ENCODE data around the gene GP2. TPM values are rescaled to one million over a fixed set of nuclear protein-coding genes. Genes with fewer than 3 reads are reported as not detected.

The GP2 gene
- total RNA-seq, 1 experiment from 2014 or later = not detected

GRCh38 chr16:20307791-20308190, 19.5 kb downstream of the GP2 start:
- H3K27me3 Mint-ChIP-seq (ENCODE audit: unreplicated experiment) = peaks cover 58% of the 10 kb centered on the region
- H3K4me1 Mint-ChIP-seq (ENCODE audit: low read depth, unreplicated experiment) = no peaks in the 10 kb centered on the region
- CTCF ChIA-PET = interaction anchor here (1.8 kb wide), 1 partner anchor 8 kb away, joined by 8 read pairs; no protein-coding TSS in a partner anchor
- no peak overlapping the region for H3K27ac Mint-ChIP-seq (ENCODE audit: unreplicated experiment)
- BruUV-seq (replicated peaks) = no TSS peak
- no peaks in the 10 kb centered on the region for H3K9me3 Mint-ChIP-seq (ENCODE audit: low read depth, unreplicated experiment)
- no peak for DNase-seq
- intact Hi-C loops (cut with micrococcal nuclease; ENCODE audit: unreplicated experiment) = loop anchor here (10.0 kb wide), 1 partner anchor 743 kb away; no protein-coding TSS in a partner anchor
- no peak overlapping the region for H3K4me3 Mint-ChIP-seq (ENCODE audit: low read depth, unreplicated experiment)
- no peak for TF ChIP-seq CTCF (IDR thresholded peaks at IDR 0.05; ENCODE audit: unreplicated experiment)
- H3K36me3 Mint-ChIP-seq (ENCODE audit: insufficient read depth, unreplicated experiment) = no peaks in the 10 kb centered on the region

- H3K4me1 Mint-ChIP-seq (ENCODE audit: low read depth, unreplicated experiment) = no peaks in the 10 kb centered on the region
- H3K27me3 Mint-ChIP-seq (ENCODE audit: unreplicated experiment) = peaks cover 57% of the 10 kb centered on the region
- CTCF ChIA-PET = no interaction called here
- no peak overlapping the region for H3K4me3 Mint-ChIP-seq (ENCODE audit: low read depth, unreplicated experiment)
- TF ChIP-seq CTCF (IDR thresholded peaks at IDR 0.05; ENCODE audit: unreplicated experiment) = no peak
- H3K36me3 Mint-ChIP-seq (ENCODE audit: insufficient read depth, unreplicated experiment) = no peaks in the 10 kb centered on the region
- no TSS peak for BruUV-seq (replicated peaks)
- intact Hi-C loops (cut with micrococcal nuclease; ENCODE audit: unreplicated experiment) = loop anchor here (10.0 kb wide), 1 partner anchor 742 kb away; no protein-coding TSS in a partner anchor
- no peaks in the 10 kb centered on the region for H3K9me3 Mint-ChIP-seq (ENCODE audit: low read depth, unreplicated experiment)
- no peak overlapping the region for H3K27ac Mint-ChIP-seq (ENCODE audit: unreplicated experiment)
- DNase-seq = no peak
Measured at GRCh38 chr16:20307240-20307671, 20.1 kb downstream of the GP2 start.

- no TSS peak for BruUV-seq (replicated peaks)
- Mint-ChIP-seq H3K4me1 (ENCODE audit: low read depth, unreplicated experiment) (no peaks in the 10 kb centered on the region), H3K27ac (ENCODE audit: unreplicated experiment) (no peak overlapping the region), H3K4me3 (ENCODE audit: low read depth, unreplicated experiment) (no peak overlapping the region), H3K9me3 (ENCODE audit: low read depth, unreplicated experiment) (no peaks in the 10 kb centered on the region), H3K36me3 (ENCODE audit: insufficient read depth, unreplicated experiment) (no peaks in the 10 kb centered on the region), H3K27me3 (ENCODE audit: unreplicated experiment) (peaks cover 66% of the 10 kb centered on the region)
- DNase-seq = no peak
- intact Hi-C loops (cut with micrococcal nuclease; ENCODE audit: unreplicated experiment) = loop anchor here (10.0 kb wide), 1 partner anchor 742 kb away; no protein-coding TSS in a partner anchor
- TF ChIP-seq CTCF (IDR thresholded peaks at IDR 0.05; ENCODE audit: unreplicated experiment) = no peak
- CTCF ChIA-PET = no interaction called here
Measured at GRCh38 chr16:20306401-20306800, 20.9 kb downstream of the GP2 start.

- BruUV-seq (replicated peaks) = no TSS peak
- Mint-ChIP-seq H3K4me1 (ENCODE audit: low read depth, unreplicated experiment) (no peaks in the 10 kb centered on the region), H3K36me3 (ENCODE audit: insufficient read depth, unreplicated experiment) (no peaks in the 10 kb centered on the region), H3K27me3 (ENCODE audit: unreplicated experiment) (peaks cover 75% of the 10 kb centered on the region), H3K4me3 (ENCODE audit: low read depth, unreplicated experiment) (no peak overlapping the region), H3K27ac (ENCODE audit: unreplicated experiment) (no peak overlapping the region), H3K9me3 (ENCODE audit: low read depth, unreplicated experiment) (no peaks in the 10 kb centered on the region)
- no peak for DNase-seq
- intact Hi-C loops (cut with micrococcal nuclease; ENCODE audit: unreplicated experiment) = loop anchor here (5.0 to 10.0 kb wide), 2 partner anchors 84 to 738 kb away; no protein-coding TSS in a partner anchor
- TF ChIP-seq CTCF (IDR thresholded peaks at IDR 0.05; ENCODE audit: unreplicated experiment) = no peak
- CTCF ChIA-PET = interaction anchor here (1.0 kb wide), 1 partner anchor 396 kb away, joined by 5 read pairs; no protein-coding TSS in a partner anchor
Measured at GRCh38 chr16:20303012-20303411, 24.3 kb downstream of the GP2 start.

Data from Calu3 (cell line).